CD4-positive, CD25-positive, alpha-beta regulatory T cell (primary cell): Measurements from ENCODE around the gene CDK2. TPM values are rescaled to one million over a fixed set of nuclear protein-coding genes. Genes with fewer than 3 reads are reported as not detected.

ENCODE experiments used
- ATAC-seq, 2 donors: fragments of 150-1000 bp; cut with Tn5 transposase; one replicate each; pipeline ENCODE4 v1.10.0; 2021; ENCODE audit warnings: low read depth in 2 of 2, moderate number of reproducible peaks in 2 of 2, moderate library complexity in 1 of 2
- DNase-seq, 3 donors: peaks; one replicate each; pipeline versions ENCODE4 v3.0.0 to v3.0.0-alpha.2; 2012 to 2022; ENCODE audit warnings: mixed read lengths in 1 of 3
- H3K27ac ChIP-seq: one replicate; pipeline ENCODE4 v1.7.0; 2013; ENCODE audit warnings: mild to moderate bottlenecking, low read length; ENCODE audit not compliant: insufficient read depth, poor library complexity, severe bottlenecking
- H3K27me3 ChIP-seq: one replicate; pipeline ENCODE4 v1.7.0; 2013; ENCODE audit warnings: low read length; ENCODE audit not compliant: control insufficient read depth, insufficient read depth
- H3K36me3 ChIP-seq: one replicate; pipeline ENCODE4 v1.7.0; 2013; ENCODE audit warnings: mild to moderate bottlenecking, low read length, moderate library complexity; ENCODE audit not compliant: control insufficient read depth, insufficient read depth
- H3K4me1 ChIP-seq: 2 replicates; pipeline ENCODE4 v1.7.0; 2013; ENCODE audit warnings: mild to moderate bottlenecking, low read length; ENCODE audit not compliant: insufficient read depth, control insufficient read depth, poor library complexity, severe bottlenecking
- H3K4me3 ChIP-seq: one replicate; pipeline ENCODE4 v1.7.0; 2013; ENCODE audit warnings: low read depth, mild to moderate bottlenecking, low read length, moderate library complexity
- H3K9me3 ChIP-seq, 2 experiments: 1 replicate in 1 of 2; 2 replicates in 1 of 2; pipeline ENCODE4 v1.7.0; 2013; ENCODE audit warnings: low read length in 2 of 2, mild to moderate bottlenecking in 1 of 2, moderate library complexity in 1 of 2; ENCODE audit not compliant: control insufficient read depth in 2 of 2
- H3K27ac Mint-ChIP-seq, 3 donors: one replicate each; pipeline ENCODE4 v1.8.0; 2020 to 2022; ENCODE audit warnings: mild to moderate bottlenecking in 3 of 3, mixed read lengths in 3 of 3, moderate library complexity in 2 of 3
- H3K27me3 Mint-ChIP-seq: one replicate; pipeline ENCODE4 v1.8.0; 2022; ENCODE audit warnings: mild to moderate bottlenecking, mixed read lengths
- H3K36me3 Mint-ChIP-seq: one replicate; pipeline ENCODE4 v1.8.0; 2020; ENCODE audit warnings: mixed read lengths
- H3K4me1 Mint-ChIP-seq, 4 donors: one replicate each; pipeline ENCODE4 v1.8.0; 2020 to 2022; ENCODE audit warnings: mixed read lengths in 4 of 4, mild to moderate bottlenecking in 1 of 4
- H3K4me3 Mint-ChIP-seq, 4 donors: one replicate each; pipeline ENCODE4 v1.8.0; 2020 to 2022; ENCODE audit warnings: mild to moderate bottlenecking in 4 of 4, mixed read lengths in 4 of 4, moderate library complexity in 3 of 4
- H3K9me3 Mint-ChIP-seq, 7 donors: one replicate each; pipeline ENCODE4 v1.8.0; 2020 to 2022; ENCODE audit warnings: mixed read lengths in 7 of 7, mild to moderate bottlenecking in 3 of 7, moderate library complexity in 2 of 7
- polyA plus RNA-seq, 4 donors: library from polyadenylated mRNA; unstranded; fragments of 300-500 nt; fragmentation: Illumina TruSeq; gene quantifications; one replicate each; pipeline ENCODE4 v1.2.3, GENCODE V29; 2021
- total RNA-seq: library from RNA; stranded (reverse); gene quantifications from one replicate; pipeline ENCODE4 v1.2.3, GENCODE V29; 2022

The CDK2 gene
- total and polyA plus RNA-seq, 5 donors from 2014 or later: 8.4 to 28.0 (median 10.7) TPM

GRCh38 chr12:55926738-55927587 lies 39.7 kb upstream of the CDK2 start:
- H3K9me3 ChIP-seq: no peaks in the 10 kb centered on the region
- peaks cover 0 to 4% (median 0%) of the 10 kb centered on the region in 7 donors for H3K9me3 Mint-ChIP-seq
- DNase-seq: peak; percentile 86 to 98 (median 87)
- H3K4me3 ChIP-seq: peak overlapping the region; percentile 94
- H3K36me3 Mint-ChIP-seq: peaks cover 25% of the 10 kb centered on the region
- peaks cover 28% of the 10 kb centered on the region for H3K27me3 Mint-ChIP-seq
- peak overlapping the region; percentile 92 for H3K27ac ChIP-seq
- peaks cover 17% of the 10 kb centered on the region for H3K36me3 ChIP-seq
- peaks cover 55% of the 10 kb centered on the region for H3K4me1 ChIP-seq
- ATAC-seq: peak; percentile 40 to 45
- no peaks in the 10 kb centered on the region for H3K27me3 ChIP-seq
- peak overlapping the region; percentile 90 to 100 (median 98) for H3K4me3 Mint-ChIP-seq
- H3K27ac Mint-ChIP-seq: peak overlapping the region; percentile 97 to 98 (median 97)
- H3K4me1 Mint-ChIP-seq: peaks cover 28 to 62% (median 45%) of the 10 kb centered on the region in 4 donors

GRCh38 chr12:55927588-55928502 lies 38.8 kb upstream of the CDK2 start, which contains the start of gene PYM1:
TSS of gene PYM1 (minus strand) at chr12:55927894. CDS start at chr12:55927761, 133 bp downstream.
- Histone ChIP-seq H3K4me3 (peak within 1 kb of the TSS; percentile 94), H3K27me3 (no peaks in the 10 kb centered on the region), H3K9me3 (no peaks in the 10 kb centered on the region), H3K27ac (peak within 1 kb of the TSS; percentile 92), H3K36me3 (peaks cover 13% of the 10 kb centered on the region), H3K4me1 (peaks cover 51% of the 10 kb centered on the region)
- peak within 1 kb of the TSS; percentile 90 to 100 (median 98) for H3K4me3 Mint-ChIP-seq
- H3K27me3 Mint-ChIP-seq: peaks cover 28% of the 10 kb centered on the region
- H3K27ac Mint-ChIP-seq: peak within 1 kb of the TSS; percentile 97 to 99 (median 98)
- peak; percentile 54 to 96 (median 72) for DNase-seq
- H3K4me1 Mint-ChIP-seq: peaks cover 28 to 56% (median 38%) of the 10 kb centered on the region in 4 donors
- H3K9me3 Mint-ChIP-seq: peaks cover 0 to 4% (median 0%) of the 10 kb centered on the region in 7 donors
- peaks cover 24% of the 10 kb centered on the region for H3K36me3 Mint-ChIP-seq
- peak; percentile 22 to 24 for ATAC-seq

- Histone ChIP-seq H3K36me3 (peaks cover 6% of the 10 kb centered on the region), H3K27ac (peak overlapping the region; percentile 92), H3K27me3 (no peaks in the 10 kb centered on the region), H3K9me3 (no peaks in the 10 kb centered on the region), H3K4me1 (peaks cover 62% of the 10 kb centered on the region), H3K4me3 (peak overlapping the region; percentile 94)
- Mint-ChIP-seq H3K4me3 (peak overlapping the region; percentile 90 to 100 (median 98)), H3K9me3 (peaks cover 0 to 4% (median 0%) of the 10 kb centered on the region in 7 donors), H3K4me1 (peaks cover 22 to 59% (median 43%) of the 10 kb centered on the region in 4 donors), H3K27ac (peak overlapping the region; percentile 97 to 99 (median 98)), H3K27me3 (peaks cover 28% of the 10 kb centered on the region), H3K36me3 (peaks cover 30% of the 10 kb centered on the region)
- DNase-seq (peak; percentile 83 to 98 (median 94)), ATAC-seq (peak; percentile 59 to 61)
Observed at GRCh38 chr12:55929306-55929791, 37.3 kb upstream of the CDK2 start.

- peaks cover 62% of the 10 kb centered on the region for H3K4me1 ChIP-seq
- peak within 1 kb of the TSS; percentile 97 to 99 (median 98) for H3K27ac Mint-ChIP-seq
- peaks cover 28% of the 10 kb centered on the region for H3K27me3 Mint-ChIP-seq
- ATAC-seq (peak; percentile 33 to 37), DNase-seq (peak; percentile 59 to 99 (median 77))
- peak within 1 kb of the TSS; percentile 92 for H3K27ac ChIP-seq
- H3K9me3 Mint-ChIP-seq: peaks cover 0 to 4% (median 0%) of the 10 kb centered on the region in 7 donors
- H3K4me1 Mint-ChIP-seq: peaks cover 11 to 63% (median 44%) of the 10 kb centered on the region in 4 donors
- H3K27me3 ChIP-seq: no peaks in the 10 kb centered on the region
- H3K4me3 Mint-ChIP-seq: peak within 1 kb of the TSS; percentile 90 to 100 (median 98)
- no peaks in the 10 kb centered on the region for H3K9me3 ChIP-seq
- H3K36me3 Mint-ChIP-seq: peaks cover 38% of the 10 kb centered on the region
- H3K4me3 ChIP-seq: peak within 1 kb of the TSS; percentile 99
- peaks cover 6% of the 10 kb centered on the region for H3K36me3 ChIP-seq
Observed at GRCh38 chr12:55930771-55931316, 35.8 kb upstream of the CDK2 start, which contains the start of gene DGKA. TSS of gene DGKA (plus strand) at chr12:55931162. CDS start at chr12:55936504, 5,342 bp downstream.

DNA sequence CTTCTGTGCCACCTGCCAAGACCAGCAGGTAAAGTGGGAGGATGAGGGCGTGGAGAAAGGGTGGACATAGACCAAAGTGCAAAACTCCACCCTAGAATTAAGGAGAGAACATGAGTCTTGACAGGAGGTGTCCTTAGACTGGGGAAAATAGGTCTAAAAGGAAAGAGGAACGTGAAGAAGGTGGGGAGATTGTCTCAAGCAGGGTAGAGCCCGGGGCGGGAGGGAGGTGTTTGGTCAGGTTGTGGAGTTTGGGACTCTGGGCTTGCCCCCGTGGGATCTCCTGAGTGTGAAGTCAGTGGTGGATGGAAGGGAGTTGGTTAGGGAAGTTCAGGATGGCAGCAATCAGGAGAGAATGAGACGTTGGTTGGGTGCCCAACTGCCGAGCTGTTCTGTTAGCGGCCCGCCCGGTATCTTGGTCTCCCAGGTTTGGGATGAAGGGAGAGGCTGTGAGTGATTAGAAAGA lies 35.3 kb upstream of the CDK2 start:
- Mint-ChIP-seq H3K27ac (peak overlapping the region; percentile 97 to 98 (median 98)), H3K9me3 (peaks cover 0 to 4% (median 0%) of the 10 kb centered on the region in 7 donors), H3K4me3 (peak overlapping the region; percentile 90 to 100 (median 98)), H3K36me3 (peaks cover 42% of the 10 kb centered on the region), H3K27me3 (peaks cover 25% of the 10 kb centered on the region), H3K4me1 (peaks cover 9 to 63% (median 43%) of the 10 kb centered on the region in 4 donors)
- H3K4me3 ChIP-seq: peak overlapping the region; percentile 99
- DNase-seq: no peak
- H3K36me3 ChIP-seq: peaks cover 8% of the 10 kb centered on the region
- H3K27ac ChIP-seq: peak overlapping the region; percentile 92
- H3K9me3 ChIP-seq: no peaks in the 10 kb centered on the region
- peaks cover 62% of the 10 kb centered on the region for H3K4me1 ChIP-seq
- ATAC-seq: no peak
- H3K27me3 ChIP-seq: no peaks in the 10 kb centered on the region

DNA sequence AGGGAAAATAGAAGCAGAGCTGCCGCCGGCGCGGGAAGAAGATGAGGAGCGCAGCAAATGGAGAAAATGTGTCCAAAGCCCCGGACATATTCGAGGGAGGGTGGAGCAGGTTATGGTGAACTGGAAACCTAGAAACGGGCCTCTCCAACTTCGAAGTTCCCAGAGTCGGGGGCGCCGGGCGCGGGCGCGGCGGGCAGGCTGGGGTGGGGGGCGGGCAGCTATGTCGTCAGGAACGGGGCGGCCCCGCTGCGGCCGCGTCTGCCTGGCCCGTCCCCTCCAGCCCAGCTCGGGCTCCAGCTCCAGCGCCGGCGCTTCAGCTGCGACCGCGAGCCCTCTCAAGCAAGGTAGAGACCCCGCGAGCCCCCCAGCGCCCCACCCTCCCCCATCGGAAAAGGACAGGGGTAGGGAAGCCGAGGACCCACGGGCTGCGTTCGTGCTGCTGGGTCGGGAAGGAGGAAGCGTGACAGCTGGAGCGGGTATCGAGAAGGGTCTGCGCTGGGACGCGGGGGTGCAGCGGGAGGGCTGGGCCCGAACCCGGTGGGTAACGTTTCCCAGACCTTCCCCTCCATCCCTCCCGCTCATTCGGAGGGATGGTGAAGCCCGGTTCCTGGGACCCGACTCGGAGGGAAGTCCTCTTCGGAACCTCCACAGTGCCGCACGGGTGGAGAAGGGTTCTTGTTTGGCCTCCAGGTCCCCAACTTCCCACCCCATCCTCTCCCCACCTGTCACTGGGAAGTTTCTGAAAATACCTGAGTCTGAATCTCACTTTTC lies 34.7 kb upstream of the CDK2 start:
- H3K4me1 Mint-ChIP-seq: peaks cover 11 to 65% (median 46%) of the 10 kb centered on the region in 4 donors
- peak overlapping the region; percentile 97 to 98 (median 98) for H3K27ac Mint-ChIP-seq
- Histone ChIP-seq H3K27me3 (no peaks in the 10 kb centered on the region), H3K36me3 (peaks cover 15% of the 10 kb centered on the region), H3K4me1 (peaks cover 64% of the 10 kb centered on the region), H3K4me3 (peak overlapping the region; percentile 99), H3K9me3 (no peaks in the 10 kb centered on the region), H3K27ac (peak overlapping the region; percentile 92)
- ATAC-seq (no peak), DNase-seq (peak; percentile 19 to 55 (median 27))
- peak overlapping the region; percentile 90 to 100 (median 98) for H3K4me3 Mint-ChIP-seq
- H3K9me3 Mint-ChIP-seq: peaks cover 0 to 4% (median 0%) of the 10 kb centered on the region in 7 donors
- H3K36me3 Mint-ChIP-seq: peaks cover 45% of the 10 kb centered on the region
- peaks cover 19% of the 10 kb centered on the region for H3K27me3 Mint-ChIP-seq
